IPS-NIHi7 (cell line): ENCODE measurements around the gene CD28.

Experiments used
- DNase-seq: peaks from one replicate; pipeline ENCODE4 v3.0.0; 2012; ENCODE audit warnings: mixed read lengths; ENCODE audit errors: extremely low spot score

CD28 gene

GRCh38 chr2:203715744-203716143, 9.3 kb downstream of the CD28 start:
- no peak for DNase-seq

GRCh38 chr2:203718087-203718486, 11.6 kb downstream of the CD28 start:
- DNase-seq: no peak

DNA sequence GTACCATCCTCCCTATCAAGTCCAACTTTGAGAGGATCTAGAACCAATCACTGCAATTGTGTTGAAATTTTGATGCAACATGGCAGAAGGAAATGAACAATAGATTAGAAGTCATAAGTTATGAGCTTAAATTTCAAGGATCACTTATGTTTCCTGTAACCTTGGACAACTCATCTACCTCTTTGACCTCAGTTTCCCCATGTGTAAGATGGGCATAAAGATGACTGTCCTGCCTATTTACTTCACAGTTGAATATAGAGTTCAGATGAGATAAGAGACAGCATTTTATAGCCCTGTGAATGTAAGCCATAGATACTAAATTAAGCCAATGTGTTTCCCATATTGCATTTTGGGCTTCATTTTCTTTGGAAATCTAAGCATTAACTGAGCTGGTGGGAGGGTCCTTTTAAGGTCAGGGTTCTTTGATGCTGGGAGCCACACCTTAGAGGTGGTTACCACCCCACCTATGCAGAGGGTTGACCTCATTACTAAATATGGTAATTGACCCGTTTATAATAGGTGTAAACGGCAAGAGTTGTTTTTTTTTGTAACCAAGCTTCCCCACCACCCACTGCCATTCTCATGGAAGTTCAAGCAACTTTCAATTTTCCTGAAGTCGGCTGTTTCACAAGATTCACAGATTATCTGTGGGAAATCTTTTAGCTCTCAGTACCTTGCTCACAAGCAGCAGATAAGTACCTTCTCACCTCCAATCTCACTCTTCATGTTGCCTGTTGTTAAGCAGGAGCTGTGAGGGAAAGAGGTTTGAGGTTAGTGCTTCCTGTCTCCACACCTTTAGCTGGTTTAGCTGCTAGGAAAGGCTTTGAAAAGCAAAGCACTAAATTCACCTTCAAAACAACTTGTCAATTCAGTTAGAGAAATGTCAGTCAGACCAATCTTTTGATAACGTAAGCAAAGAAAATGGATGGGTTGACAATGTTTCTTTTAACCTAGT, 13.3 kb downstream of the CD28 start:
- DNase-seq: no peak

GRCh38 chr2:203720915-203721672, 14.7 kb downstream of the CD28 start:
- DNase-seq: peak; percentile 22

DNA sequence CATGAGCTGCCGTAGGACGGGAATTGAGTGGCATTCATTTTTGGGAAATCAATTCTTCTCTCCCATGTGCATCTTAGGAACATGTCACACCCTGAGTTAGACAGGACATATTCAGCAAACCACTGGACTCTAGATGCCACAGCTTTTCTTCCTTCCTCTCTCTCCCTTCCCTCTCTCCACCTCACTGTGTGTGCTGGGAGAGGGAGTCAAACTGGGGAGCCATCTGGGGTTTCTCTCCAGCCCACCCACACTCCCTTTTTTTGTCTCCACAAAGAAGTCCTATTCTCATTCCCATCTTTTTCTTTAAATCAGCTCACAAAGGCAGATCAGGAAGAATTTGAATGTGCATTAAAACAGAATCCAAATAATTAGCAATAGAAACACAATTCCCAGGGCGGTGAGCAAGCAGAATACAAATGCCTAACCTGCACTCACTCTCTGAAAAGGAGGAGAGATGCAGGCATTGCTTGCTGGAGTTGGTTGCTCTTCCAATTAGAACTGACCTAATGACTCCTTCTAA, 15.4 kb downstream of the CD28 start:
- no peak for DNase-seq

DNA sequence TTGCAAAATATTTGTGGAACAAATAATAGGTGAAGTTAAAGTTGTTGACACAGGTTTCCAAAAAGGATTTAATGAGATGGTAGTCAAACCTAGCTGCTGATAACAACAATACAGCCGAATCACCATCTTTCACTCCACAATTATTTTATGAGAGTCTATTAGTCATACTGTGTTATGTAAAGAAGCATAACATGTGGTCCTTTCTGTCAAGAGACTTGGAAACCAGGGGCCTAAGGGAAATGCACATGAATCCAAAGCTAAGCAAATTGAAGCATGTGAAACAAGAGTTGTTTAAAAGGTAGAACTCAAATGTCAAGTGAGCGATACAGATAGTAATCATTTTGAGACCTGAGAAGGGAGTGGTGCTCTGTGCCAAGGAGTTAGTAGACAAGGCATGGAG, 16.0 kb downstream of the CD28 start:
- DNase-seq: no peak

- DNase-seq: no peak
Observed at GRCh38 chr2:203728321-203728720, 21.9 kb downstream of the CD28 start.

DNA sequence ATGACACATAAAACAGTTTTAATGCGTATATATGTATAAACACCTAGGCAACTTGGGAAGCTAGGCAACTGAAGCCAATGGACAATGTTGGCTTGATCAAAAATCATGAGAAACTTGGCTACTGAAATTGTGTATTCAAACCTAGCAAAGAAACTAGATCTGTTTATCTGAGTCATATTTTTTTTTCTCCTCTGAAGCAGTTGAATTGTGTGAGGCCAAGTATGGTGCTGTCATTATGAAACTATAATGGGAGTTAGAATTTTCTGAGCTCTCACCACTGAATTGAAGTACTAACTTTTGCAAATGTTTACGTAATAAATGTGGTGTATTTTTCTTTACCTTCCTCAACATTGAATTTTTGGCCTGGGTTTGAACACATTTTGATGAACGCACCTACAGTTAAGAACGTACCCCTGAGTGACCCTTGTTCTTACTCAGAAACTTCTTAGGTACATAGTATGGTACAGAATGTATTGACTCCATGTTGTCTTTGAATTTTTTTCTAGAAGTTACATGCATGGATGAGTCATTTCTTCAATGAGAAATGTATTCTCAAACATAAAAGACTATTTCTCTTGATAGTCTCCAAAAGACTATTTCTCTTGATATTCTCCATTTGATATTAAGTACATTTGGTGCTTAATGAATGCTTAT, 23.8 kb downstream of the CD28 start:
- DNase-seq: no peak

- DNase-seq: no peak
Observed at GRCh38 chr2:203730883-203731282, 24.4 kb downstream of the CD28 start.

GRCh38 chr2:203732092-203732952, 25.9 kb downstream of the CD28 start:
- no peak for DNase-seq

DNA sequence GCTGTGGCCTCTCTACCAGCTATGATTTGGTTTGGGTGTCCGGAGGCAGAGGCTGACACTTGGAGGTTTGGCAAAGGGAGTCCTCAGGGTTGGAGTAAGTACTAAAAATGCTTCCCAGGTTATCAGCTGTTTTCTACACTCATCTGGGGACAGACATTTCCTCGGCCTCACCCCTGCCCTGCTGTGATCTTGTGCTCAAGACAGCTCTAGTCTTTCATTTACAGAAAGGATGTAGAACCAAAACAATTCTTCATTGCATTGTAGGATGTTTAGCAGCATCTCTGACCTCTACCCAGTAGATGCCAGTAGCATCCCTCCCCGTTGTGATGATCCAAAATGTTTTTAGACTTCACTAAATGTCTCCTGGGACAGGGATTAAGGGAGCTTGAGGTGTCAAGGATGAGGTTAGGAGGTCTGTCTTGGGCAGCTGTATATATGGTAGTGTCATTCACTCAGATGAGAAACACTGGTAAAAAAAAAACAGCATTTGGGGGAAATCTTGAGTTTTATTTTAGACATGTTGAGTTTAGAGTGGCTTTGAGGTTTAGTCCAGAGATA, 26.6 kb downstream of the CD28 start:
- no peak for DNase-seq

GRCh38 chr2:203733684-203734083, 27.2 kb downstream of the CD28 start:
- DNase-seq: no peak

DNA sequence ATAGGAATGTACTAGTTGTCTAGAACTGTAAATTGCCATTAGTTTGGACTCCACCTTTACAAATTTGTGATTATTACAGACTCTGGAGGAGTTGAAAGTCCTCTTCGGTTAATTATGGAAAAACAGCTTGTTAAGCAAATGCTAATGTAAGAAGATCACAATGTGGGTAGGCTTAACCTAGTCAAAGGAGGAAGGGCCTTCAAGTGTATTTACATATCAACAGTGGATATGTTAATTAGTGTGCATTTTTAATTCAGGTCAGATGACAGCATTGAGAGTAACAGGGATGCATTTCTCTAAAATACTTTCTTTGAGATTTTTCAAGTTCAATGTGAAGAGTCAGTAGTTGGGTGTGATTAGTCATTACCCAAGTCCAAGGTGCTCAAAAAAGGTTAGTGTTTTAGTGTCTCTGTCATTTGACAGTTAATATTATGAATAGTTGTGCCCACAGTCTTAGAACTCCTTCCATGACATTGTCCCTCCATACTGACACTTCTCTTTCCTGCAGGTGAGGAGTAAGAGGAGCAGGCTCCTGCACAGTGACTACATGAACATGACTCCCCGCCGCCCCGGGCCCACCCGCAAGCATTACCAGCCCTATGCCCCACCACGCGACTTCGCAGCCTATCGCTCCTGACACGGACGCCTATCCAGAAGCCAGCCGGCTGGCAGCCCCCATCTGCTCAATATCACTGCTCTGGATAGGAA, 28.0 kb downstream of the CD28 start:
- no peak for DNase-seq

DNA sequence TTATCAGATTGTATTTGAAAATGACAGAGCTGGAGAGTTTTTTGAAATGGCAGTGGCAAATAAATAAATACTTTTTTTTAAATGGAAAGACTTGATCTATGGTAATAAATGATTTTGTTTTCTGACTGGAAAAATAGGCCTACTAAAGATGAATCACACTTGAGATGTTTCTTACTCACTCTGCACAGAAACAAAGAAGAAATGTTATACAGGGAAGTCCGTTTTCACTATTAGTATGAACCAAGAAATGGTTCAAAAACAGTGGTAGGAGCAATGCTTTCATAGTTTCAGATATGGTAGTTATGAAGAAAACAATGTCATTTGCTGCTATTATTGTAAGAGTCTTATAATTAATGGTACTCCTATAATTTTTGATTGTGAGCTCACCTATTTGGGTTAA, 30.9 kb downstream of the CD28 start:
- no peak for DNase-seq

GRCh38 chr2:203739351-203739750, 32.9 kb downstream of the CD28 start:
- no peak for DNase-seq

- no peak for DNase-seq
Observed at GRCh38 chr2:203740871-203741281, 34.4 kb downstream of the CD28 start.

DNA sequence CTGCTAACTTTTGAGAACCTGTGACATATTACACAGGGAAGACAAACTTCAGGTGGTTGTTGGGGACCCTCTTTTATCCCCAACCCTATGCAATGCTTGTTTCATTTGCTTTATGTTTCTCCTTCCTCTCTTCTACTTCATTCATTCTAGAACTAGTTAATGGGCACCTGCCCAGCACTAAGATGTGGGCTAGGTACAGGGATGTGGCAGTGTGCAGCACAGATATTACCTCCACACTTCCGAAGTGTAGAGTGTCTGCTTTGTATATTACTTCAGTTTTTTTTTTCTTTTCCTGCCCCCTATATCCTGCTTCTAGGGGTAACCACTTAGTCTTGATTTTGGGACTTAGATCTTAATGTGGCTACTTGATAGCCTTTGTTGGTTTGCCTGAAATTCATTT, 35.1 kb downstream of the CD28 start:
- no peak for DNase-seq

GRCh38 chr2:203743441-203743981, 37.1 kb downstream of the CD28 start:
- DNase-seq: no peak

DNA sequence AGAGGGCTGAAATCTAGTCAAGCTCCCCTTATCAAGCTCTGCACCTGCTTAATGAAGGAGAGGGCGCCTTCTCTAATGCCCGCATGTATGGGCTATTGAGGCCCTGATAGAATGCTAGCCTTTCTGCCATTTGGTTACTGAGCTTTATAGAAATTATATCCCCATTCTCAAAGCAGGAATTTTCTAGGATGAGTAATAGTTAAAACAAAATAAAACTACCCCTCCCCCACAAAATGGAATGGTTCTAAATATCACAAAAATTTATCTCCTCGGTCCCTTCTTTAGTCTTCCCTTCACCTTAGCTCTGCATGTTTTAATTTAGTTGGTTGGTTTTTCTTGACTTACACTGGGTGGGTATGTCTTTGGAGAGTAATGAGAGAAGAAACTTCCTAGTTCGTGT, 37.7 kb downstream of the CD28 start:
- no peak for DNase-seq

DNA sequence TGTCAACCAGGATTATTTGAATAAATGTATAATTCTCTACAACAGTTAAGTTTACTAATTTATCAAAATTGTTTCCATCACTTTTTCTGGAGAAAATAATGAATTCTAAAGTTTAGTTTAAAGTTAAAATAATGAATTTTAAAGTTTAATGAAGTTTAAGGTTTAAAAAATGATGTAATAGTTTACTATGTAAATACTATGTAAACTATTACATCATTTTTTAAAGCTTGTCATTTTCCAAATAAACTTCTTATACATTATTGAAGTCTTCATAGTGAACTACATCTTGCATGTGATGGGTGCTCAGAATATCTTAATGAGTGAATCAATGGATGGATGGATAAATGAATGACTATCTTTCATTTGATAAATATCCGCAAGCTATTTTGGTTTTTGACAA, 38.8 kb downstream of the CD28 start:
- DNase-seq: no peak
